IMR-90 (cell line): Measurements from ENCODE around the gene SDCCAG8. TPM values are rescaled to one million over a fixed set of nuclear protein-coding genes. Genes with fewer than 3 reads are reported as not detected.

ENCODE experiments used
- ATAC-seq: fragments of 200-7000 bp; cut with Tn5 transposase; 2 replicates; pipeline ENCODE4 v1.9.1; 2020; ENCODE audit warnings: low read depth, mild to moderate bottlenecking, moderate library complexity
- BruUV-seq: library from RNA; stranded (reverse); fragments of 400-500 nt; replicated peaks from 2 replicates; lab custom pipeline; 2021; lab: Mats Ljungman, UMichigan
- CTCF ChIA-PET: fragments of 300-600 bp; formaldehyde crosslinking; extraction: SDS; loops from one replicate; lab custom pipeline; 2021; ENCODE audit warnings: antibody characterized with exemption; lab: Yijun Ruan, JAX
- POLR2A ChIA-PET: fragments of 300-600 bp; sonication (Branson Sonifier 250); formaldehyde crosslinking; loops from one replicate; lab custom pipeline; 2022; ENCODE audit warnings: antibody characterized with exemption; ENCODE audit not compliant: unreplicated experiment; lab: Charles Lee
- DNase-seq: peaks from one replicate; pipeline ENCODE4 v3.0.0; 2013
- H2AFZ ChIP-seq: replicated peaks from 2 replicates; pipeline ENCODE3; 2013; ENCODE audit warnings: low read length, mild to moderate bottlenecking; ENCODE audit not compliant: poor library complexity
- H2AK5ac ChIP-seq: 2 replicates; pipeline ENCODE4 v1.6.1; 2013; ENCODE audit warnings: low read depth, low read length, inconsistent platforms
- H2AK9ac ChIP-seq: replicated peaks from 2 replicates; pipeline ENCODE3; 2013; ENCODE audit warnings: mild to moderate bottlenecking, low read depth, low read length, moderate library complexity; ENCODE audit not compliant: poor library complexity
- H2BK120ac ChIP-seq: 2 replicates; pipeline ENCODE4 v1.6.1; 2013; ENCODE audit warnings: low read depth, low read length, inconsistent platforms
- H2BK15ac ChIP-seq: 3 replicates; pipeline ENCODE4 v1.6.1; 2013; ENCODE audit warnings: low read depth, low read length, inconsistent platforms
- H2BK20ac ChIP-seq: 2 replicates; pipeline ENCODE4 v1.6.1; 2013; ENCODE audit warnings: low read depth, mild to moderate bottlenecking, inconsistent platforms, low read length, moderate library complexity
- H2BK5ac ChIP-seq: 2 replicates; pipeline ENCODE4 v1.6.1; 2013; ENCODE audit warnings: mild to moderate bottlenecking, low read depth, low read length, inconsistent platforms; ENCODE audit not compliant: poor library complexity, severe bottlenecking
- H3K14ac ChIP-seq: replicated peaks from 2 replicates; pipeline ENCODE4 v1.6.1; 2013; ENCODE audit warnings: low read depth, low read length, inconsistent platforms
- H3K18ac ChIP-seq: 2 replicates; pipeline ENCODE4 v1.6.1; 2013; ENCODE audit warnings: low read depth, low read length, control low read depth
- H3K23ac ChIP-seq: 2 replicates; pipeline ENCODE4 v1.6.1; 2013; ENCODE audit warnings: low read depth, low read length, inconsistent platforms
- H3K27ac ChIP-seq: 2 replicates; pipeline ENCODE4 v1.5.1; 2013; ENCODE audit warnings: mild to moderate bottlenecking, control low read depth, low read length; ENCODE audit not compliant: insufficient read depth
- H3K27me3 ChIP-seq: 2 replicates; pipeline ENCODE4 v1.6.1; 2013; ENCODE audit warnings: low read length; ENCODE audit not compliant: control insufficient read depth, insufficient read depth
- H3K36me3 ChIP-seq: 2 replicates; pipeline ENCODE4 v1.6.1; 2013; ENCODE audit warnings: low read length, mixed read lengths; ENCODE audit not compliant: control insufficient read depth, insufficient read depth
- H3K4ac ChIP-seq: 2 replicates; pipeline ENCODE4 v1.6.1; 2013; ENCODE audit warnings: low read depth, low read length, inconsistent platforms
- H3K4me1 ChIP-seq: 2 replicates; pipeline ENCODE4 v1.6.1; 2013; ENCODE audit warnings: low read length, mixed read lengths; ENCODE audit not compliant: control insufficient read depth, insufficient read depth
- H3K4me2 ChIP-seq: 2 replicates; pipeline ENCODE4 v1.6.1; 2013; ENCODE audit warnings: low read depth, mild to moderate bottlenecking, control low read depth, low read length, moderate library complexity
- H3K4me3 ChIP-seq: 2 replicates; pipeline ENCODE4 v1.5.1; 2013; ENCODE audit warnings: low read depth, mild to moderate bottlenecking, control low read depth, low read length, moderate library complexity; ENCODE audit not compliant: insufficient read depth
- H3K56ac ChIP-seq: 2 replicates; pipeline ENCODE4 v1.6.1; 2013; ENCODE audit warnings: low read length, inconsistent platforms; ENCODE audit not compliant: insufficient read depth; ENCODE audit errors: extremely low read depth
- H3K79me1 ChIP-seq, 2 experiments: 2 replicates each; pipeline ENCODE4 v1.6.1; 2013; ENCODE audit warnings: low read length in 2 of 2, inconsistent platforms in 1 of 2, low read depth in 1 of 2
- H3K9ac ChIP-seq: 2 replicates; pipeline ENCODE4 v1.6.1; 2013; ENCODE audit warnings: low read depth, low read length, control low read depth
- H3K9me1 ChIP-seq: 2 replicates; pipeline ENCODE4 v1.6.1; 2013; ENCODE audit warnings: low read length, inconsistent platforms; ENCODE audit not compliant: insufficient read depth
- H3K9me3 ChIP-seq: 2 replicates; pipeline ENCODE4 v1.6.1; 2013; ENCODE audit warnings: low read length; ENCODE audit not compliant: control insufficient read depth, insufficient read depth
- H4K20me1 ChIP-seq: 2 replicates; pipeline ENCODE4 v1.6.1; 2013; ENCODE audit warnings: low read length, inconsistent platforms; ENCODE audit not compliant: insufficient read depth
- H4K5ac ChIP-seq: 2 replicates; pipeline ENCODE4 v1.6.1; 2013; ENCODE audit warnings: mild to moderate bottlenecking, low read depth, low read length, control low read depth
- H4K8ac ChIP-seq, 2 experiments: 2 replicates each; pipeline ENCODE4 v1.6.1; 2013; ENCODE audit warnings: low read depth in 2 of 2, low read length in 2 of 2, control low read depth in 1 of 2, inconsistent platforms in 1 of 2
- H4K91ac ChIP-seq: 2 replicates; pipeline ENCODE4 v1.6.1; 2013; ENCODE audit warnings: low read depth, low read length, inconsistent platforms; ENCODE audit not compliant: insufficient read depth
- CEBPB ChIP-seq: IDR thresholded peaks from 2 replicates; pipeline ENCODE4 v1.6.1; 2012; ENCODE audit warnings: low read depth, low read length, improper control_type of control experiment
- CHD1 ChIP-seq: IDR thresholded peaks from 2 replicates; pipeline ENCODE4 v1.6.1; 2012; ENCODE audit warnings: low read depth, low read length, improper control_type of control experiment
- FOS ChIP-seq: fragments of 150-350 bp; IDR thresholded peaks from 2 replicates; pipeline ENCODE4 v1.6.1; 2016; ENCODE audit warnings: low read depth, low read length
- MAZ ChIP-seq: IDR thresholded peaks from 2 replicates; pipeline ENCODE4 v1.6.1; 2012; ENCODE audit warnings: low read depth, mild to moderate bottlenecking, low read length, improper control_type of control experiment, moderate library complexity, borderline replicate concordance
- MXI1 ChIP-seq: IDR thresholded peaks from 2 replicates; pipeline ENCODE4 v1.6.1; 2012; ENCODE audit warnings: low read depth, mild to moderate bottlenecking, low read length, moderate library complexity, borderline replicate concordance
- NFE2L2 ChIP-seq: fragments of 150-350 bp; IDR thresholded peaks from 2 replicates; pipeline ENCODE4 v1.6.1; 2016; ENCODE audit warnings: low read depth, mild to moderate bottlenecking, low read length
- POLR2A ChIP-seq: IDR thresholded peaks from 2 replicates; pipeline ENCODE4 v1.6.1; 2012; ENCODE audit warnings: mild to moderate bottlenecking, low read depth, low read length
- RAD21 ChIP-seq: IDR thresholded peaks from 2 replicates; pipeline ENCODE4 v1.6.1; 2012; ENCODE audit warnings: low read length, improper control_type of control experiment
- RFX5 ChIP-seq: IDR thresholded peaks from 2 replicates; pipeline ENCODE4 v1.8.0; 2012; ENCODE audit warnings: low read depth, mild to moderate bottlenecking, low read length, moderate library complexity
- SMC3 ChIP-seq: fragments of 150-350 bp; IDR thresholded peaks from 2 replicates; pipeline ENCODE4 v1.6.1; 2016; ENCODE audit warnings: low read depth, mild to moderate bottlenecking, antibody characterized with exemption, low read length, moderate library complexity
- WGBS, 2 experiments: methylation state at CpG; one replicate each; pipeline versions ENCODE4 v1.1.5 to v1.1.7; 2013; ENCODE audit warnings: missing lambda C conversion rate in 2 of 2; ENCODE audit not compliant: insufficient read length in 1 of 2; ENCODE audit errors: extremely low coverage in 2 of 2; 5-methylcytosine and 5-hydroxymethylcytosine counted together
- dilution Hi-C: fragments of 300-500 bp; cut with HindIII; formaldehyde crosslinking; loops from one replicate; pipeline ENCODE4 v1.14.3; 2018; ENCODE audit warnings: low sequenced_read_pairs; ENCODE audit not compliant: unreplicated experiment
- in situ Hi-C: fragments of 300-500 bp; cut with MboI; formaldehyde crosslinking; loops from 3 replicates; pipeline ENCODE4 v1.14.3; 2019; ENCODE audit warnings: low sequenced_read_pairs, inconsistent platforms, mixed read lengths
- intact Hi-C: fragments of 100-400 bp; cut with micrococcal nuclease; formaldehyde crosslinking; loops from 2 replicates; pipeline ENCODE4 v1.10.0; 2022
- polyA plus RNA-seq, 3 experiments: library from polyadenylated mRNA; depleted of rRNA; stranded (reverse); fragments of >200 nt; gene quantifications; 2 replicates each; pipeline ENCODE4 v1.2.3, GENCODE V29; 2012; ENCODE audit warnings: low replicate concordance in 1 of 3
- total RNA-seq: library from RNA; depleted of rRNA; stranded (reverse); fragments of >200 nt; gene quantifications from 2 replicates; pipeline ENCODE4 v1.2.3, GENCODE V29; 2012
- TF ChIP-seq, protein P1 (sequence below): fragments of 150-350 bp; IDR thresholded peaks from 2 replicates; pipeline ENCODE4 v1.6.1; 2016; ENCODE audit warnings: low read depth, mild to moderate bottlenecking, low read length, moderate library complexity, borderline replicate concordance
- TF ChIP-seq, protein P2 (sequence below): conservative IDR thresholded peaks from 2 replicates; pipeline ENCODE4 v1.5.1; 2012; ENCODE audit warnings: mild to moderate bottlenecking, low read depth, low read length, improper control_type of control experiment
- TF ChIP-seq, protein P3 (sequence below): fragments of 150-350 bp; IDR thresholded peaks from 2 replicates; pipeline ENCODE4 v1.6.1; 2017; ENCODE audit warnings: mild to moderate bottlenecking, antibody characterized with exemption, low read length, low read depth

SDCCAG8 gene
- total and polyA plus RNA-seq, 2 of the 4 experiments (the other 2 are of a cell fraction), result 25.2 to 46.8 TPM

DNA sequence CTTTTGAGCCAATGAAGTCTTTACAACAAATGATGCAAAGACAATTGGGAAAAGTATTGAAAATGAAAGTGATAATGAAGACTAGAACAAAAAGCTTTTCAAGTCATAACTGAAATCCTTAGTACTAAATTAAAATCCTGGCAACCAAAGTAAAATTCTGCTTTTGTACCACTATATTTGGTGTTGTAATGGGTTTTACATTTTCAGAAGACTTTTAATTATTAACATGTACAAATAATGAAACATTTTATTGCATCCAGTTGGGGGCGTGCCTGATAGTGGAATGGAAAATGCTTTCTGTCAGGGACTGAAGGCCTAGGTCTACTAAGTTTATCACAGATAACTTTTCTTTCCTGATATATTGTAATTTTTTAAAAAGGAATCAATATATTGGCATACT is 89.4 kb downstream of the SDCCAG8 start:
- no peaks in the 10 kb centered on the region for H3K4me1 ChIP-seq
- no TSS peak for BruUV-seq
- H3K9ac ChIP-seq, result no peak overlapping the region
- H2BK20ac ChIP-seq, result no peak overlapping the region
- no peak overlapping the region for H4K91ac ChIP-seq
- ChIA-PET POLR2A (no interaction called here), CTCF (no interaction called here)
- H3K4ac ChIP-seq, result no peak overlapping the region
- no peak overlapping the region for H2BK15ac ChIP-seq
- no peak overlapping the region for H3K23ac ChIP-seq
- no peak overlapping the region for H3K56ac ChIP-seq
- no peak overlapping the region for H2BK5ac ChIP-seq
- no peak overlapping the region for H2BK120ac ChIP-seq
- ATAC-seq (no peak), DNase-seq (peak; percentile 3)
- no peak overlapping the region for H3K4me3 ChIP-seq
- no peaks in the 10 kb centered on the region for H3K27me3 ChIP-seq
- WGBS, 2 experiments, result no CpG with 5 or more reads among the region's 1 CpG
- dilution Hi-C loops (no loop called here), in situ Hi-C loops (no loop called here), intact Hi-C loops (loop anchor here (2.0 to 5.0 kb wide), 3 partner anchors 362 to 954 kb away; partner anchors contain the start of gene AKT3)
- no peaks in the 10 kb centered on the region for H3K9me1 ChIP-seq
- no peak overlapping the region for H3K4me2 ChIP-seq
- no peaks in the 10 kb centered on the region; the same call in 1 of the 2 replicates for H4K20me1 ChIP-seq
- no peak overlapping the region for H4K8ac ChIP-seq
- no peak overlapping the region for H2AK9ac ChIP-seq
- peaks cover 5% of the 10 kb centered on the region; the same call in 1 of the 2 replicates for H3K36me3 ChIP-seq
- no peak overlapping the region for H3K14ac ChIP-seq
- no peak overlapping the region for H2AK5ac ChIP-seq
- no peaks in the 10 kb centered on the region for H3K79me1 ChIP-seq
- H4K5ac ChIP-seq, result no peak overlapping the region
- TF ChIP-seq, protein P1, sequence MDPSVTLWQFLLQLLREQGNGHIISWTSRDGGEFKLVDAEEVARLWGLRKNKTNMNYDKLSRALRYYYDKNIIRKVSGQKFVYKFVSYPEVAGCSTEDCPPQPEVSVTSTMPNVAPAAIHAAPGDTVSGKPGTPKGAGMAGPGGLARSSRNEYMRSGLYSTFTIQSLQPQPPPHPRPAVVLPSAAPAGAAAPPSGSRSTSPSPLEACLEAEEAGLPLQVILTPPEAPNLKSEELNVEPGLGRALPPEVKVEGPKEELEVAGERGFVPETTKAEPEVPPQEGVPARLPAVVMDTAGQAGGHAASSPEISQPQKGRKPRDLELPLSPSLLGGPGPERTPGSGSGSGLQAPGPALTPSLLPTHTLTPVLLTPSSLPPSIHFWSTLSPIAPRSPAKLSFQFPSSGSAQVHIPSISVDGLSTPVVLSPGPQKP, result no peak
- TF ChIP-seq NFE2L2 (no peak), POLR2A (no peak), RFX5 (no peak), MXI1 (no peak), FOS (no peak), CEBPB (no peak), RAD21 (peak; percentile 22; the same call in 1 of the 2 replicates), SMC3 (no peak), MAZ (no peak), CHD1 (no peak)
- TF ChIP-seq, protein P2, sequence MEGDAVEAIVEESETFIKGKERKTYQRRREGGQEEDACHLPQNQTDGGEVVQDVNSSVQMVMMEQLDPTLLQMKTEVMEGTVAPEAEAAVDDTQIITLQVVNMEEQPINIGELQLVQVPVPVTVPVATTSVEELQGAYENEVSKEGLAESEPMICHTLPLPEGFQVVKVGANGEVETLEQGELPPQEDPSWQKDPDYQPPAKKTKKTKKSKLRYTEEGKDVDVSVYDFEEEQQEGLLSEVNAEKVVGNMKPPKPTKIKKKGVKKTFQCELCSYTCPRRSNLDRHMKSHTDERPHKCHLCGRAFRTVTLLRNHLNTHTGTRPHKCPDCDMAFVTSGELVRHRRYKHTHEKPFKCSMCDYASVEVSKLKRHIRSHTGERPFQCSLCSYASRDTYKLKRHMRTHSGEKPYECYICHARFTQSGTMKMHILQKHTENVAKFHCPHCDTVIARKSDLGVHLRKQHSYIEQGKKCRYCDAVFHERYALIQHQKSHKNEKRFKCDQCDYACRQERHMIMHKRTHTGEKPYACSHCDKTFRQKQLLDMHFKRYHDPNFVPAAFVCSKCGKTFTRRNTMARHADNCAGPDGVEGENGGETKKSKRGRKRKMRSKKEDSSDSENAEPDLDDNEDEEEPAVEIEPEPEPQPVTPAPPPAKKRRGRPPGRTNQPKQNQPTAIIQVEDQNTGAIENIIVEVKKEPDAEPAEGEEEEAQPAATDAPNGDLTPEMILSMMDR, result 0 out of 2 replicates have a peak, but pooled peaks have one; percentile 26
- TF ChIP-seq, protein P3, sequence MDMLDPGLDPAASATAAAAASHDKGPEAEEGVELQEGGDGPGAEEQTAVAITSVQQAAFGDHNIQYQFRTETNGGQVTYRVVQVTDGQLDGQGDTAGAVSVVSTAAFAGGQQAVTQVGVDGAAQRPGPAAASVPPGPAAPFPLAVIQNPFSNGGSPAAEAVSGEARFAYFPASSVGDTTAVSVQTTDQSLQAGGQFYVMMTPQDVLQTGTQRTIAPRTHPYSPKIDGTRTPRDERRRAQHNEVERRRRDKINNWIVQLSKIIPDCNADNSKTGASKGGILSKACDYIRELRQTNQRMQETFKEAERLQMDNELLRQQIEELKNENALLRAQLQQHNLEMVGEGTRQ, result no peak
- no peak overlapping the region for H2AFZ ChIP-seq
- no peak overlapping the region for H3K18ac ChIP-seq
- H3K27ac ChIP-seq, result no peak overlapping the region
- no peaks in the 10 kb centered on the region for H3K9me3 ChIP-seq
